SJSA1 (cell line): ENCODE results near the gene PFDN1. TPM values are rescaled to one million over a fixed set of nuclear protein-coding genes. Genes with fewer than 3 reads are reported as not detected.

Source experiments
- DNase-seq, 2 experiments: peaks; one replicate each; pipeline ENCODE4 v3.0.0-alpha.2; 2015 to 2020; ENCODE audit warnings: low spot score in 2 of 2, low read depth in 1 of 2
- H3K27ac ChIP-seq: fragments of 250-450 bp; sonication (Bioruptor Pico); 2 replicates; pipeline ENCODE4 v1.5.1; 2020; ENCODE audit warnings: mild to moderate bottlenecking, moderate library complexity
- H3K27me3 ChIP-seq: fragments of 250-450 bp; sonication (Bioruptor Pico); replicated peaks from 2 replicates; pipeline ENCODE4 v1.5.1; 2020; ENCODE audit warnings: mild to moderate bottlenecking, moderate library complexity
- H3K36me3 ChIP-seq: fragments of 250-450 bp; sonication (Bioruptor Pico); 2 replicates; pipeline ENCODE4 v1.5.1; 2020; ENCODE audit warnings: mild to moderate bottlenecking
- H3K4me1 ChIP-seq: fragments of 250-450 bp; sonication (Bioruptor Pico); replicated peaks from 2 replicates; pipeline ENCODE4 v1.6.1; 2021; ENCODE audit warnings: mild to moderate bottlenecking
- H3K4me3 ChIP-seq: fragments of 250-450 bp; sonication (Bioruptor Pico); 2 replicates; pipeline ENCODE4 v1.5.1; 2020; ENCODE audit warnings: mild to moderate bottlenecking
- H3K9me3 ChIP-seq: fragments of 250-450 bp; sonication (Bioruptor Pico); replicated peaks from 2 replicates; pipeline ENCODE4 v1.5.1; 2020; ENCODE audit warnings: mild to moderate bottlenecking
- total RNA-seq: library from RNA; depleted of rRNA; stranded (reverse); fragments of >200 nt; shearing (Covaris generic); gene quantifications from 2 replicates; pipeline ENCODE4 v1.2.3, GENCODE V29; 2014

Gene PFDN1
- total RNA-seq, 1 experiment from 2014 or later: 218 TPM

GRCh38 chr5:140322751-140323731, 20.1 kb upstream of the PFDN1 start:
- H3K4me3 ChIP-seq: no peak overlapping the region
- no peaks in the 10 kb centered on the region for H3K36me3 ChIP-seq
- H3K9me3 ChIP-seq: no peaks in the 10 kb centered on the region
- H3K27me3 ChIP-seq: no peaks in the 10 kb centered on the region
- DNase-seq: peak; percentile 96 to 97
- peak overlapping the region; percentile 94 for H3K27ac ChIP-seq
- H3K4me1 ChIP-seq: peaks cover 49% of the 10 kb centered on the region

- peak overlapping the region; percentile 94 for H3K27ac ChIP-seq
- H3K27me3 ChIP-seq: no peaks in the 10 kb centered on the region
- H3K9me3 ChIP-seq: no peaks in the 10 kb centered on the region
- no peaks in the 10 kb centered on the region for H3K36me3 ChIP-seq
- H3K4me1 ChIP-seq: peaks cover 44% of the 10 kb centered on the region
- H3K4me3 ChIP-seq: no peak overlapping the region
- no peak for DNase-seq
Measured at GRCh38 chr5:140321796-140322195, 18.9 kb upstream of the PFDN1 start.

- Histone ChIP-seq H3K4me3 (no peak overlapping the region), H3K9me3 (no peaks in the 10 kb centered on the region), H3K27me3 (no peaks in the 10 kb centered on the region), H3K4me1 (peaks cover 40% of the 10 kb centered on the region), H3K27ac (no peak overlapping the region), H3K36me3 (no peaks in the 10 kb centered on the region)
- no peak for DNase-seq
Measured at GRCh38 chr5:140319833-140320232, 16.9 kb upstream of the PFDN1 start.

GRCh38 chr5:140318792-140319191, 15.9 kb upstream of the PFDN1 start:
- DNase-seq: no peak
- Histone ChIP-seq H3K4me3 (no peak overlapping the region), H3K9me3 (no peaks in the 10 kb centered on the region), H3K4me1 (peaks cover 34% of the 10 kb centered on the region), H3K27ac (no peak overlapping the region), H3K36me3 (no peaks in the 10 kb centered on the region), H3K27me3 (no peaks in the 10 kb centered on the region)

GRCh38 chr5:140317859-140318258, 15.0 kb upstream of the PFDN1 start:
- Histone ChIP-seq H3K4me3 (no peak overlapping the region), H3K4me1 (peaks cover 34% of the 10 kb centered on the region), H3K27ac (peak overlapping the region; percentile 61), H3K27me3 (no peaks in the 10 kb centered on the region), H3K9me3 (no peaks in the 10 kb centered on the region), H3K36me3 (no peaks in the 10 kb centered on the region)
- peak; percentile 59 to 80 for DNase-seq

- H3K4me3 ChIP-seq: no peak overlapping the region
- H3K4me1 ChIP-seq: peaks cover 48% of the 10 kb centered on the region
Measured at GRCh38 chr5:140312791-140313189, 9.9 kb upstream of the PFDN1 start.

GRCh38 chr5:140312067-140312790, 9.3 kb upstream of the PFDN1 start:
- peak; percentile 83 to 85 for DNase-seq
- no peaks in the 10 kb centered on the region for H3K36me3 ChIP-seq
- H3K27me3 ChIP-seq: no peaks in the 10 kb centered on the region
- H3K4me1 ChIP-seq: peaks cover 43% of the 10 kb centered on the region
- H3K27ac ChIP-seq: peak overlapping the region; percentile 62
- no peak overlapping the region for H3K4me3 ChIP-seq
- no peaks in the 10 kb centered on the region for H3K9me3 ChIP-seq

More at GRCh38 chr5:140312791-140313189, 9.9 kb upstream of the PFDN1 start:
- Histone ChIP-seq H3K27me3 (no peaks in the 10 kb centered on the region), H3K36me3 (no peaks in the 10 kb centered on the region), H3K9me3 (no peaks in the 10 kb centered on the region), H3K27ac (peak overlapping the region; percentile 62)
- no peak for DNase-seq

GRCh38 chr5:140311011-140311467, 8.1 kb upstream of the PFDN1 start:
- H3K27ac ChIP-seq: peak overlapping the region; percentile 62
- H3K9me3 ChIP-seq: no peaks in the 10 kb centered on the region

GRCh38 chr5:140310434-140310833, 7.5 kb upstream of the PFDN1 start:
- peak overlapping the region; percentile 62 for H3K27ac ChIP-seq
- DNase-seq: peak in 1 of 2 experiments; percentile 32
- peaks cover 43% of the 10 kb centered on the region for H3K4me1 ChIP-seq
- H3K27me3 ChIP-seq: no peaks in the 10 kb centered on the region
- no peaks in the 10 kb centered on the region for H3K9me3 ChIP-seq
- H3K36me3 ChIP-seq: no peaks in the 10 kb centered on the region
- H3K4me3 ChIP-seq: no peak overlapping the region

More at GRCh38 chr5:140311011-140311467, 8.1 kb upstream of the PFDN1 start:
- peaks cover 43% of the 10 kb centered on the region for H3K4me1 ChIP-seq
- H3K27me3 ChIP-seq: no peaks in the 10 kb centered on the region
- H3K36me3 ChIP-seq: no peaks in the 10 kb centered on the region
- DNase-seq: peak; percentile 67 to 85
- H3K4me3 ChIP-seq: no peak overlapping the region

GRCh38 chr5:140309706-140310249, 6.9 kb upstream of the PFDN1 start:
- Histone ChIP-seq H3K27ac (peak overlapping the region; percentile 62; the same call in 1 of the 2 replicates), H3K36me3 (no peaks in the 10 kb centered on the region), H3K4me3 (no peak overlapping the region), H3K9me3 (no peaks in the 10 kb centered on the region), H3K27me3 (no peaks in the 10 kb centered on the region), H3K4me1 (peaks cover 43% of the 10 kb centered on the region)
- DNase-seq: no peak

GRCh38 chr5:140305471-140305870, 2.6 kb upstream of the PFDN1 start:
- Histone ChIP-seq H3K36me3 (peaks cover 7% of the 10 kb centered on the region), H3K27ac (no peak overlapping the region), H3K9me3 (no peaks in the 10 kb centered on the region), H3K4me1 (peaks cover 24% of the 10 kb centered on the region), H3K4me3 (no peak overlapping the region), H3K27me3 (no peaks in the 10 kb centered on the region)
- no peak for DNase-seq

GRCh38 chr5:140303966-140304365, 1.1 kb upstream of the PFDN1 start:
- Histone ChIP-seq H3K27me3 (no peaks in the 10 kb centered on the region), H3K4me1 (peaks cover 22% of the 10 kb centered on the region), H3K36me3 (peaks cover 19% of the 10 kb centered on the region), H3K9me3 (no peaks in the 10 kb centered on the region), H3K4me3 (no peak overlapping the region), H3K27ac (no peak overlapping the region)
- no peak for DNase-seq

- Histone ChIP-seq H3K4me1 (peaks cover 44% of the 10 kb centered on the region), H3K9me3 (no peaks in the 10 kb centered on the region), H3K4me3 (no peak overlapping the region), H3K27ac (no peak overlapping the region), H3K36me3 (peaks cover 34% of the 10 kb centered on the region), H3K27me3 (no peaks in the 10 kb centered on the region)
- no peak for DNase-seq
Measured at GRCh38 chr5:140301136-140301535, 1.8 kb downstream of the PFDN1 start.
